Measurements from ENCODE around the gene GINS1. TPM values are rescaled to one million over a fixed set of nuclear protein-coding genes. Genes with fewer than 3 reads are reported as not detected.

The GINS1 gene
- total RNA-seq: 1 to 10 TPM; 2.7 to 5.0 TPM
- long read RNA-seq, partial matches to known transcripts: 0 of 1 reads
- long read RNA-seq, other reads (novel, unspliced or antisense): 0 of 1 reads

- ATAC-seq: peak; percentile 97
- DNase-seq: peak; percentile 83 to 86
- intact Hi-C loops (cut with DNase I, micrococcal nuclease): loop anchor here (10.0 kb wide), 2 partner anchors 113 to 413 kb away; partner anchors contain the start of gene APMAP (in 1 of the 2)
These were observed at the start of gene GINS1 for GRCh38 chr20:25407311-25408169. Gene GINS1 (plus strand): TSS chr20:25407673. CDS start chr20:25407821, 148 bp downstream.

DNA sequence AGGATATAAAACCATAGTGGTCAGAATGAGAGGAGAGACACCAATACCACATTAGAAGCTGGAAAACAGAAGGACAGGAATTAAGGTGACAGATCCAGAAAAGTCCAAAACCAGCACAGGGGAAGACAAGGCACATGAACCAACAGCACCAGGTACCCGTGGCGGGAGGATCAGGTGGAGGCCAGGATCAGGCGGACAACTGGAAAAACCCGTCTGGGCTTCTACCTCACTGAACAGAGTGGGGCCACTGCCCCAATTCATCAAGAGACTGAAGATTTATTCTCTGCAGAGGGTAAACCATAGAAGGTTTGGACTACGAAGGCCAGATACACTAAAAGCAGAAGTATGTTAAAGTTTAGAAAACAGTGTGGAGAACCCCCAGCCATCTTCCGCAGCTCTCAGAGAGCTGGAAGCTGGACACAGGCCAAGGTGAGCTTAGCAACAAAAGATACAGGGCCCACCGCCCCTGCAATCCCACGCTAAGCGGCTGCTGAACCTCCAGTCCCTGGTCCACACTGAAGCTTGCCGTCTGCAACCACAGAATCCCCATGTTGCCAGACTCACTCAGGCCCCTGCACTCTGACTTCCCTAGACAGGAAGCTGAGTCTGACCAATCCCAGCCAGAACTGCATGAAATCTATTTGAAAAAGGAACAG is 46.7 kb upstream of the GINS1 start:
- intact Hi-C loops (cut with DNase I, micrococcal nuclease): no loop called here
- ATAC-seq: no peak
- DNase-seq: no peak

DNA sequence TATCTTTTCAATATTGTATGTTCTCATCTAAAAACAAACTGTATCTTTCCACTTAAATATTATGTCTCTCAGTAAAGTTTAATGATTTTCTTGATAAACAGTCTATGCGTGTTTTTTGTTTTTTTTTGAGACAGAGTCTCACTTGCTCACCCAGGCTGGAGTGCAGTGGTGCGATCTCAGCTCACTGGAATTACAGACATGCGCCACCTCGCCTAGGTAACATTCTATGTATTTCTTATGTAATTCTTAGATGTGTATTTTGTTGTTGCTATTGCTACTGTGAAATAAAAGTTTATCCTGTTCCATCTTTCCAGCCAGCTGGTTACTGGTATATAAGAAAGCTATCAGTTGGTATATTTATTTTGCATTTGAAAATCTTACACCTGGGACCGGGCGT is 46.2 kb upstream of the GINS1 start:
- ATAC-seq (no peak), DNase-seq (no peak)
- intact Hi-C loops (cut with DNase I, micrococcal nuclease): no loop called here

DNA sequence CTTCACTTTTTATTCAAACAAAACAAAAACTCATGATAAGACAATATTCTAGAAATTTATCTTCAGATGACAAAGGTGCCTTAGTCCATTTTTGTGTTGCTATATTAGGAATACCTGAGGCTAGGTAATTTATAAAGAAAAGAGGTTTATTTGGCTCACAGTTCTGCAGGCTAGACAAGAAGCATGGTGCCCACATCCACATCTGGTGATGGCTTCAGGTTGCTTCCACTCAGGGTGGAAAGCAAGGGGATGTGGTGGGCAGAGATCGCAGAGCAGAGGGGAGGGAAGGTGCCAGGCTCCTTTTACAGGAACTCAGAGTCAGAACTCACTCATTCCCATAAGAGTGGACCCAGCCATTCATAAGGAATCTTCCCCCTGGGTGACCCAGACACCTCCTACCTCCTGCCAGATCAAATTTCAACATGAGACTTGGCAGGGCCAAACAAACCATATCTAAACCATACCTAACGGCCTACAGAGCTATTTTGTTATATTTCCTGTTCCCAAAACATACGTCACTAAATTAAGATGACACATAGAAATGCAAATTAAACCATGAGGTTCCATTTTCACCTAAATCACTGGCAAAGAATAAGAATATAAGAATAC is 43.2 kb upstream of the GINS1 start:
- DNase-seq (no peak), ATAC-seq (no peak)
- intact Hi-C loops (cut with DNase I, micrococcal nuclease): no loop called here

- DNase-seq (no peak), ATAC-seq (no peak)
- intact Hi-C loops (cut with DNase I, micrococcal nuclease): no loop called here
These were observed 42.4 kb upstream of the GINS1 start for GRCh38 chr20:25364879-25365699.

GRCh38 chr20:25368526-25368925 is 38.9 kb upstream of the GINS1 start:
- ATAC-seq (no peak), DNase-seq (no peak)
- intact Hi-C loops (cut with DNase I, micrococcal nuclease): no loop called here

GRCh38 chr20:25368976-25369375 is 38.5 kb upstream of the GINS1 start:
- intact Hi-C loops (cut with DNase I, micrococcal nuclease): no loop called here
- DNase-seq: no peak
- no peak for ATAC-seq

DNA sequence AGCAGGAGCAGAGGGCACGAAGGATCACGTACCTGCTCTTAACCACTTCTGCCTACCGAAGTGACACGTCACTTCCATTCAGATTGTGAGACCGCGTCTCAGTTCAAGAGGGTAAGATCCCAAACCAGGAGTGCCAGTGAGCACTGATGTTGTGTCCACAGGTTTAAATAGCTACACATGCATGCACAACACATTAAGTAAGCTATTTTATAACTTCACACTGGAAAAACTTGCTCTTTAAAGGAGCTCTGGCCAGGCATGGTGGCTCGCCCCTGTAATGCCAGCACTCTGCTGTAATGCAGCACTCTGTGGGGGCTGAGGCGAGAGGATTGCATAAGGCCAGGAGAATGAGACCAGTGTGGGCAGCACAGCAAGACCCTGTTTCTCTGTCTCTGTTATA is 37.9 kb upstream of the GINS1 start:
- ATAC-seq (no peak), DNase-seq (no peak)
- intact Hi-C loops (cut with DNase I, micrococcal nuclease): no loop called here

GRCh38 chr20:25369971-25370370 is 37.5 kb upstream of the GINS1 start:
- intact Hi-C loops (cut with DNase I, micrococcal nuclease): no loop called here
- ATAC-seq: no peak
- no peak for DNase-seq

DNA sequence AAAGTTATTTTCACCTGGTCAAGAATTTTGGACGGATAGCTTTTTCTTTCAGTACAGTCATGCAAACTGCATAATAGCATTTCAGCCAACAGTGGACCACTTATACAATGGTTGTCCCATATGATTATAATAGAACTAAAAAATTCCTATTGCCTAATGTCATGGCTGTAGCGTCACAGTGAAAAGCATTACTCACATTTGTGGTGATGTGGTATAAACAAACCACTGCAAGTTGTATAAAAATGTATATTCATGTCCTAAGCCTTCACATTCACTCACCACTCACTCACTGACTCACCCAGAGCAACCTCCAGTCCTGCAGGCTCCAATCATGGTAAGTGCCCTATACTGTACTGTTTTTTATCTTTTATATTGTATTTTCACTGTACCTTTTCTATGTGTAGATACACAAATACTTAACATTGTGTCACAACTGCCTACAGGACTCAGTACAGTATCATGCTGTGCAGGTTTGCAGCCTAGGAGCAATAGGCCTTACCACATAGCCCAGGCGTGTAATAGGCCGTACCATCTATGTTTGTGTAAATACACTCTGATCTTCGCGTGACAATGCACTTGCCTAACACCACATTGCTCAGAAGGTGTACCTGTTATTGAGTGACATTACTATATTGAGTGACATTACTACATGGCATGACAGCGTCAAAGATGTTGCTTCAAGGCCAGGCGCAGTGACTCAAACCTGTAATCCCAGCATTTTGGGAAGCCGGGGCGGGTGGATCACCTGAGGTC is 34.7 kb upstream of the GINS1 start:
- DNase-seq: no peak
- ATAC-seq: no peak
- intact Hi-C loops (cut with DNase I, micrococcal nuclease): no loop called here

GRCh38 chr20:25374842-25375241 is 32.6 kb upstream of the GINS1 start:
- no peak for ATAC-seq
- DNase-seq: no peak
- intact Hi-C loops (cut with DNase I, micrococcal nuclease): no loop called here

DNA sequence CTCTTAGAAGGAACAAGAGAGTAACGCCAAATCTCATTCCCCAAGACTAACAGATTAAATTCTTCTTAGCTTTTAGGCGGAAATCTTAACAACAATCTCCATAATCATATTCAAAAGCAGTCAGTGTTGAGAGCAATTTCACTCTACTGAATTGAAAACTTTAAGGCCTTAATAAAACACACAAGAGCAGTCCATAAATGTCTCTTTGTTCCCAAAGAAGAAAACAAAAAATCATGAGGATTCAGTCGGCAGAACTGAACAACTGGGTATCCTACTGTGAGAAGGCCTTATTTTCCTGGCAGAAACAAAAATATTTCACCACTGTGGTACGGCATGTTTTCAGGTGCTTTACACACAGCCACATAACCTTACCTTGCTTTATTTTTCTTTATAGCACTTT is 31.2 kb upstream of the GINS1 start:
- ATAC-seq (no peak), DNase-seq (no peak)
- intact Hi-C loops (cut with DNase I, micrococcal nuclease): no loop called here

- intact Hi-C loops (cut with DNase I, micrococcal nuclease): no loop called here
- DNase-seq: no peak
- no peak for ATAC-seq
These were observed 30.6 kb upstream of the GINS1 start for GRCh38 chr20:25376886-25377285.

DNA sequence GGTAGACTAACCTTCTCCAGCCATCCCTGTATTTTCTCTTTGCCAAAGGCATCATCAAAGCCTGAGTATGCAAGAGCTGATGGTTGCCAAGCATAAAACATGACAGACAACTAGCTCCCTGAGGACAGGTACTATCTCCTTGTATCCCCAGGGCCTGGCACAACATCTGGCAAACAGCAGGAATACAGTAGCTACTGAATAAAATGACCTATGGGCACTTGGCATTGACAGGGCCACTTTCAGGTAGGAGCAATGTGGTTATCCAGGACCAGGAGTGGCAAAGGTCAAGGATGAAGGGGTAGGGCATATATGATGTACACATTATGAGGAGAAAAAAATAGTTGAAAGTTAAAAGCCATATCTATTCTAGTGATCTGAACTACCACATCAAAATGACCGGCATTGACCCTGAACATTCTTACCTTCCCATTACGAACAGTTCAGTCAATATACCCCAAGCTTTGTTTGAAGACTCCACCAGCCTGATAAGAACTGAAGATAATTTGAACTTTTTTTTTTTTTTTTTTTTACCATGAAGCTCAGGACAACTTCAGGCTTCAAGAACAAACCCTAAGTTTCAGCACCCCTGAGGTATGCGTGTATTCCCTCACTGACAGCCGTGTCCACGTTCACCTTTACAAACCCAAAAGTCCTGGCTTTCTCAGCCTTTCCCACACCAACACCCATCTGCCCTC is 29.1 kb upstream of the GINS1 start:
- intact Hi-C loops (cut with DNase I, micrococcal nuclease): no loop called here
- ATAC-seq (no peak), DNase-seq (no peak)

- intact Hi-C loops (cut with DNase I, micrococcal nuclease): no loop called here
- DNase-seq (no peak), ATAC-seq (no peak)
These were observed 28.4 kb upstream of the GINS1 start for GRCh38 chr20:25378884-25379733.

- intact Hi-C loops (cut with DNase I, micrococcal nuclease): loop anchor here in 1 of 2 donors (10.0 kb wide), 1 partner anchor 66 kb away; no protein-coding TSS in a partner anchor
- DNase-seq (no peak), ATAC-seq (no peak)
These were observed 26.4 kb upstream of the GINS1 start for GRCh38 chr20:25380945-25381614.
